HepG2 (cell line): ENCODE measurements around the gene ERLEC1. TPM values are rescaled to one million over a fixed set of nuclear protein-coding genes. Genes with fewer than 3 reads are reported as not detected.

Experiments
- ARID5B ChIP-seq: IDR thresholded peaks from 2 replicates; pipeline ENCODE4 v1.4.0; 2020; ENCODE audit warnings: mild to moderate bottlenecking, missing genetic modification reagents
- FOXO1 ChIP-seq: sonication (generic); formaldehyde crosslinking; IDR thresholded peaks from 2 replicates; pipeline ENCODE4 v1.4.0; 2020; ENCODE audit warnings: missing genetic modification reagents
- HNF1B ChIP-seq: sonication (generic); formaldehyde crosslinking; IDR thresholded peaks from 2 replicates; pipeline ENCODE4 v1.5.1; 2020; ENCODE audit warnings: mild to moderate bottlenecking, moderate library complexity, missing genetic modification reagents
- HNF4A ChIP-seq: sonication (generic); formaldehyde crosslinking; IDR thresholded peaks from 2 replicates; pipeline ENCODE4 v1.4.0; 2020; ENCODE audit warnings: missing genetic modification reagents
- IKZF5 ChIP-seq: IDR thresholded peaks from 2 replicates; pipeline ENCODE4 v1.6.1; 2018; ENCODE audit warnings: missing genetic modification reagents, mild to moderate bottlenecking, missing compliant biosample characterization
- NR2C2 ChIP-seq: sonication (generic); formaldehyde crosslinking; IDR thresholded peaks from 2 replicates; pipeline ENCODE4 v1.4.0; 2020; ENCODE audit warnings: missing genetic modification reagents, mild to moderate bottlenecking, moderate library complexity, borderline replicate concordance
- RCOR2 ChIP-seq: IDR thresholded peaks from 2 replicates; pipeline ENCODE4 v1.6.1; 2016; ENCODE audit warnings: missing biosample characterization, missing genetic modification reagents
- RXRB ChIP-seq: IDR thresholded peaks from 2 replicates; pipeline ENCODE4 v1.6.1; 2016; ENCODE audit warnings: borderline replicate concordance, missing genetic modification reagents, missing compliant biosample characterization
- TBX2 ChIP-seq: sonication (generic); formaldehyde crosslinking; IDR thresholded peaks from 2 replicates; pipeline ENCODE4 v1.5.0; 2020; ENCODE audit warnings: missing genetic modification reagents, mild to moderate bottlenecking, borderline replicate concordance
- TGIF2 ChIP-seq: IDR thresholded peaks from 2 replicates; pipeline ENCODE4 v1.6.1; 2016; ENCODE audit warnings: control low read depth, missing compliant biosample characterization
- ZHX1 ChIP-seq: sonication (generic); formaldehyde crosslinking; IDR thresholded peaks from 2 replicates; pipeline ENCODE4 v1.8.1; 2022; ENCODE audit warnings: low read depth, mild to moderate bottlenecking, missing genetic modification reagents
- ZNF644 ChIP-seq: IDR thresholded peaks from 2 replicates; pipeline ENCODE4 v1.6.1; 2016; ENCODE audit warnings: low read depth
- ZNF792 ChIP-seq: IDR thresholded peaks from 2 replicates; pipeline ENCODE4 v1.6.1; 2016
- polyA plus RNA-seq, 8 experiments: library from polyadenylated mRNA; depleted of rRNA in 3 of 8; stranded (reverse) in 7 of 8; unstranded in 1 of 8; fragments of >200 nt; fragmentation: Illumina TruSeq in 4 of 8; extraction: Trizol in 4 of 8; gene quantifications; 2 replicates each; pipeline versions ENCODE4 v1.2.1 to v1.2.3, GENCODE V29; 2011 to 2016; ENCODE audit warnings: low read depth in 4 of 8, missing spikeins in 1 of 8, mixed read lengths in 1 of 8; ENCODE audit not compliant: insufficient read depth in 1 of 8
- total RNA-seq, 5 experiments: library from RNA; depleted of rRNA; stranded (reverse); fragments of >200 nt; fragmentation: Illumina TruSeq; extraction: Trizol; gene quantifications; 2 replicates each; pipeline ENCODE4 v1.2.3, GENCODE V29; 2016; ENCODE audit warnings: low read depth in 1 of 5
- TF ChIP-seq, protein P1 (sequence below): sonication (generic); formaldehyde crosslinking; IDR thresholded peaks from 2 replicates; pipeline ENCODE4 v1.5.1; 2020; ENCODE audit warnings: mild to moderate bottlenecking, missing genetic modification reagents, moderate library complexity

Gene ERLEC1
- total and polyA plus RNA-seq, 2 of the 13 experiments (the other 11 are each of a cell fraction or from before 2014, with no cell fraction given) = 87.3 to 88.4 TPM

DNA sequence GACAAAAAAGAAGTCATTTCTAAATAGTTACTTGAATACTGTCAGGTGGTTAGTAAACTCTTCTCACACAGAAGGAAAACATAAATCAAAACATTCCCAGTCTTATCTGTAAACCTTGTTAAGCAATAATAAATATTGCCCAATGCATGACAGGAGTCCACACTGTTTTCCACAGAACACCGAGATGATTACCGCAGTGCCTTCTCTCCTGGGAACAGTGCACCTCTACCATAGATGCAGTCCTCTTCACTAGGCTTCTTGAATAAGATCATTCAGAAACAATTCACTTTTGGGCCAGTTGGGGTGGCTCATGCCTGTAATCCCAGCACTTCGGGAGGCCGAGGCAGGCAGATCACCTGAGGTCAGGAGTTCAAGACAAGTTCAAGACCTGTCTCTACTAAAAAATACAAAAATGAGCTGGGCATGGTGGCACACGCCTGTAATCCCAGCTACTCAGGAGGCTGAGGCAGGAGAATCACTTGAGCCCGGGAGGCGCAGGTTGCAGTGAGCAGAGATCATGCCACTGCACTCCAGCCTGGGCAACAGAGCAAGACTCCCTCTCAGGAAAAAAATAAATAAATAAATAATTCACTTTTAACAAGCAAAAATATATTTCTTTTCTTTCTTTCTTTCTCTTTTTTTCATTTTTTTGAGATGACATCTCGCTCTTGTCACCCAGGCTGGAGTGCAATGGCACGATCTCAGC lies 64.4 kb downstream of the ERLEC1 start (continued):
- TF ChIP-seq, protein P1, sequence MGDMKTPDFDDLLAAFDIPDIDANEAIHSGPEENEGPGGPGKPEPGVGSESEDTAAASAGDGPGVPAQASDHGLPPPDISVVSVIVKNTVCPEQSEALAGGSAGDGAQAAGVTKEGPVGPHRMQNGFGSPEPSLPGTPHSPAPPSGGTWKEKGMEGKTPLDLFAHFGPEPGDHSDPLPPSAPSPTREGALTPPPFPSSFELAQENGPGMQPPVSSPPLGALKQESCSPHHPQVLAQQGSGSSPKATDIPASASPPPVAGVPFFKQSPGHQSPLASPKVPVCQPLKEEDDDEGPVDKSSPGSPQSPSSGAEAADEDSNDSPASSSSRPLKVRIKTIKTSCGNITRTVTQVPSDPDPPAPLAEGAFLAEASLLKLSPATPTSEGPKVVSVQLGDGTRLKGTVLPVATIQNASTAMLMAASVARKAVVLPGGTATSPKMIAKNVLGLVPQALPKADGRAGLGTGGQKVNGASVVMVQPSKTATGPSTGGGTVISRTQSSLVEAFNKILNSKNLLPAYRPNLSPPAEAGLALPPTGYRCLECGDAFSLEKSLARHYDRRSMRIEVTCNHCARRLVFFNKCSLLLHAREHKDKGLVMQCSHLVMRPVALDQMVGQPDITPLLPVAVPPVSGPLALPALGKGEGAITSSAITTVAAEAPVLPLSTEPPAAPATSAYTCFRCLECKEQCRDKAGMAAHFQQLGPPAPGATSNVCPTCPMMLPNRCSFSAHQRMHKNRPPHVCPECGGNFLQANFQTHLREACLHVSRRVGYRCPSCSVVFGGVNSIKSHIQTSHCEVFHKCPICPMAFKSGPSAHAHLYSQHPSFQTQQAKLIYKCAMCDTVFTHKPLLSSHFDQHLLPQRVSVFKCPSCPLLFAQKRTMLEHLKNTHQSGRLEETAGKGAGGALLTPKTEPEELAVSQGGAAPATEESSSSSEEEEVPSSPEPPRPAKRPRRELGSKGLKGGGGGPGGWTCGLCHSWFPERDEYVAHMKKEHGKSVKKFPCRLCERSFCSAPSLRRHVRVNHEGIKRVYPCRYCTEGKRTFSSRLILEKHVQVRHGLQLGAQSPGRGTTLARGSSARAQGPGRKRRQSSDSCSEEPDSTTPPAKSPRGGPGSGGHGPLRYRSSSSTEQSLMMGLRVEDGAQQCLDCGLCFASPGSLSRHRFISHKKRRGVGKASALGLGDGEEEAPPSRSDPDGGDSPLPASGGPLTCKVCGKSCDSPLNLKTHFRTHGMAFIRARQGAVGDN = 0 out of 2 replicates have a peak, but pooled peaks have one; percentile 16
- TF ChIP-seq ZHX1 (CRISPR knock-in tag) = 0 out of 2 replicates have a peak, but pooled peaks have one; percentile 19
- peak; percentile 89 for TF ChIP-seq HNF4A
- TF ChIP-seq RCOR2 = peak; percentile 59; the same call in 1 of the 2 replicates
- 0 out of 2 replicates have a peak, but pooled peaks have one; percentile 47 for TF ChIP-seq ZNF644
- peak; percentile 89 for TF ChIP-seq FOXO1 (CRISPR knock-in tag)
- TF ChIP-seq ARID5B (CRISPR knock-in tag) = peak; percentile 88
- 0 out of 2 replicates have a peak, but pooled peaks have one; percentile 26 for TF ChIP-seq NR2C2 (CRISPR knock-in tag)
- peak; percentile 52; the same call in 1 of the 2 replicates for TF ChIP-seq IKZF5 (CRISPR knock-in tag)
- 0 out of 2 replicates have a peak, but pooled peaks have one; percentile 44 for TF ChIP-seq ZNF792
- TF ChIP-seq RXRB (CRISPR knock-in tag) = peak; percentile 74; the same call in 1 of the 2 replicates
- peak; percentile 28; the same call in 1 of the 2 replicates for TF ChIP-seq TGIF2
- TF ChIP-seq HNF1B = 0 out of 2 replicates have a peak, but pooled peaks have one; percentile 10
- peak; percentile 36; the same call in 1 of the 2 replicates for TF ChIP-seq TBX2 (CRISPR knock-in tag)
